HG03097 (cell line): ENCODE measurements around the gene ZBP1.

Experiments
- ATAC-seq: cut with Tn5 transposase; IDR thresholded peaks from one replicate; pipeline ENCODE4 v1.9.1; 2021; ENCODE audit not compliant: unreplicated experiment, low FRiP score

Gene ZBP1

DNA sequence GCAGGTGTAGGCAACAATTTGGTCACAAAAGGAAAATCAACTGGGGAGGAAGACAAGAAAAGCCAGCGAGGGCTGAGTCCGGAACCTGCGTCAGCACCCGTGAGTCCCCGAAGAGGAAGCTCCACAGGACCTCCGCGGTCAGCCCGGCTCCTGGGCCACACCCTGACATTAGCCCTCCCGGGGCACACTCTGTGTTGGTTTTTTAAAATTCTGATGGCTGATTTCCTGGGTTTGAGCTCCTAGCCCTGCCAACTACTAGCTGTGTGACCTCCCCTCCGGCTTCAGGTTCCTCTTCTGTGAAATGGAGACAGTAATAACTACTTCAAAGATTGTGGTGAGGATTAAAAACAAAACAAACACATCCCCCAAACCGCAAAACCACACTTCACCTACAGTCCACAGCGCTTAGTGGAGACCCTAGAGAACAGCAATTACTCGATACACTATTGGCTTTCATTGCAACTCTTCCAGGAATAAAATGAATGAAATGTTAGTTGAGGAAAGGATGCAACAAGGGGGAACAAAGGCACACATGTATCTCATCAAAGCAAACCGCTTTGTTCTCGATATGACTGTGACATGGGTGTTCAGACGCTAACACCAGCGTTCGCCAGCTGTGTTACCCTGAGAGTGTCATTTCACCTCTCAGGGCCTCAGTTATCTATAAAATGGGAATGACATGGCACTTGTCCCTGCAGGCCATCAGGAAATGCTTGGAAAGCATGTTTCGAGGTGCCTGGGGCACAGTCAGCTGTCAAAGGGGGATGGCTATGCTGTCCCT, 985 bp downstream of the ZBP1 start:
- ATAC-seq = peak; percentile 48

DNA sequence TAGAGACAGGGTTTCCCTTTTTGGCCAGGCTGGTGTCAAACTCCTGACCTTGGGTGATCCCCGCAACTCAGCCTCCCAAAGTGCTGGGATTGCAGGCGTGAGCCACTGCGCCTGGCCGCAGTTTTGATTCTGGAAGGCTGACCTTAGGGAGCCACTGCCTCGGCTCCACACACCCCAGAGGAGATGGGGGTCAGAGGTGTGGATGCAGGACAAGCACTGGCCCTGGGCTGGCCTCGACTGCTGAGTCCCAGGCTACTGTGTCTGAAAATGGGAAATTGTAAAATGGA, 1.5 kb downstream of the ZBP1 start:
- ATAC-seq = no peak

DNA sequence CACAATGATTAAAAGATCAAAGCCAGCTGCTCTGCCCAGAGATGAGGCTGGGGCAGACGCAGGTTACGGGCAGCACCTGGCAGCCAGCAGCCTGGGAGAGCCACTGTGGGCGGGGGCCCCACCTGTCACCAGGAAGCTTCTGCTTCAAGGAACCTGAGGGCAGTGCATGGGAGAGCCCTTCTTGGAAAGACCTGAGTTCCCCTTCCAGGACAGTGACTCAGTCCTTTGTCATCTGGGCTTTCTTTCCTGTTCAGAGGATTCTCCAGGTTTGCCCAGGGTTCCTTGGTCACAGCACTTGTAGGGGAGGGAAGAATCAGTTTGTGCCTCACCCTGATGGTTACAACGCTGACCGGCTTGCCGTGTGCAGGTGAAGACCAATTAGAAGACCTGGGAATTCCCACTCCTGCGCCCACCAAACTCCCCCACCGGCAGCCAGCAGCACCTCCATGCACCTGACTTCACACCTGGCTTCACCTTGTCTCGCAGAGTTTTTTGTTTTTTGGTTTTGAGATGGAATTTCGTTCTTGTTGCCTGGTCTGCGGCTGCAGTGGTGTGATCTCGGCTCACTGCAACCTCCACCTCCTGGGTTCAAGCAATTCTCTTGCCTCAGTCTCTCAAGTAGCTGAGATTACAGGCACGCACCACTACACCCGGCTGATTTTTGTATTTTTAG, 2.0 kb downstream of the ZBP1 start:
- no peak for ATAC-seq

DNA sequence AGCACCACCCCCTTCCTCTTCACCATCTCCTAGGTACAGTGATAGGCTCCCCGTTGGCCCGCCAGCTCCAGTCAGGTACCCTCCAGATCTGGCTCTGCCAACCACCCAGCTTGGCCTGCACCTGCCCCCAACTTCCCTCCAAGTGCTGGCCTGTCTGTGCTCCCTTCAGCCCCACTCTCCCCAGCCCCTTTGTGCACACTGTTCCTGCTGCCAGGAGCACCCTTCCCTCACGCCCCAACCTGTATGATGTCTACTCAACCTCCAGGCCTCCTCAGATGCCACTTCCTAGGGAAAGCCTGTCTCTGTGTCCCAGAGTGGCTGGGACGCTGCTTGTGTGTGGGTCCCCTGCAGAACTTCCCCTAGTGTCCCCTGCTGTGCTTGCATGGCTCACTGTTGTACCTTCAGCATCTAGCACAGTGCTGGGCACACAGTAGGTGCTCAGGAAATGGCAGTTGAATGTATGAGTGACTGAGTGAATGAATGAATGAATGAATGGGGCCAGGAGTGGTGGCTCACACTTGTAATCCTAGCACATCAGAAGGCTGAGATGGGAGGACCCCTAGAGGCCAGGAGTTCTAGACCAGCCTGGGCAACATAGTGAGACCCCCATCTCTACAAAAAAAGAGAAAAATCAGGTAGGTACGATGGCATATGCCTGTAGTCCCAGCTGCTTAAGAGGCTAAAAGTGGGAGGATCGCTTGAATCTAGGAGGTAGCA, 3.0 kb downstream of the ZBP1 start:
- ATAC-seq = no peak

DNA sequence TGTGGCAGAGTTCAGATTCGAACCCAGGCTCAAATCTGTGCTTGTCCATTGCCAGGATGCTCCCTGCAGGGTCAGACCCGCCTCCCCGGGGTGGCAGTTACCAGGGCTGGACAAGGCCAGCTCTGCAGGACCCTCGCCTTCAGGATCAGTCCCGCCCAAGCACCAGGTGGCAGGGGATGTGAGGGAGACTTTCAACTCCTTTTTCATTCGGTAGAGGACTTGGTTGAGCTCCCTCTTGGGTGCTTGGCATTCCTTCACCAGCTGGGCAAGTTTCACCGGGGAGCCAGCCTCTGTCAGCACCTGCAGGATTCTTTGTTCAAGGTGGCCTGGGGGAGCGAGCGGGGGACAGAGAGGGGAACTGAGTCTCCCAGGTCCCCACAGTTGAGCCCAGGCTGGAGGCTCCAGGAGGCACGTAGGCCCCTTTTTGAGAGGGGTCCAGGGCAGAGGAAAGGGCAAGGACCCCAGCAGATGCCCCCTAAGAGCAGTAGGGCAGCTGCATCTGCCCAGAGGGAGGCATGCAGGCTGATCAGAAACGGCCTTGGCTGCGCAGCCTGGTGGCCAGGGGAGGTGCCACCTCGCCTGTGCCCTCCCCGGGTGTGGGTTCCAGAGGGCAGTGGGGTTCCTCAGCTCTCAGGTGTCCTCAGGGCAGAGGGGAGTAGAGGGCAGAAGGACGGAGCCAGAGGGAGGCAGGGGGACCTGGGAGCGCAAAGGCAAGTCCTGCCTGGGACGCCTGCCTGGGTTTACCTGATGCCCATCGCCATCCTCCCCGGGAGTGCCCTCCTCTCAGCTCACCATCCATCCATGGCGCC, 3.9 kb downstream of the ZBP1 start:
- ATAC-seq = no peak

DNA sequence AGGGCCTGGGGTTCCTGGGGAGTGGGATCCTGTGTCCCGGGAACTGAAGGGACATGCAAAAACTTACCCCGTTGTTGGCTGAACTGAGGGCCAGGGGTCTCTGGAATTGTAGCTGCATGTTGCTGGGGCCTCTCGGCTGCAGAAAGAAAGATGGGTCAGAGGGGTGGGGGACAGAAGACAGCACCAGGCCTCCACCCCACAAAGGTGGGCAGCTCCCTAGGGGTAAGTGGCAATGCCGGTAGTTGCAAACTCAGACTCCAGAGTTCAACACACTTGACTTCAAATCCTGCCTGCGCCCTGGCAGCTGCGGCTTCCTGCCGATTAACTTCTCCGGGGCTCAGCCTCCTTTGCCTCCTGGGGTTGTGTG, 4.8 kb downstream of the ZBP1 start:
- no peak for ATAC-seq

DNA sequence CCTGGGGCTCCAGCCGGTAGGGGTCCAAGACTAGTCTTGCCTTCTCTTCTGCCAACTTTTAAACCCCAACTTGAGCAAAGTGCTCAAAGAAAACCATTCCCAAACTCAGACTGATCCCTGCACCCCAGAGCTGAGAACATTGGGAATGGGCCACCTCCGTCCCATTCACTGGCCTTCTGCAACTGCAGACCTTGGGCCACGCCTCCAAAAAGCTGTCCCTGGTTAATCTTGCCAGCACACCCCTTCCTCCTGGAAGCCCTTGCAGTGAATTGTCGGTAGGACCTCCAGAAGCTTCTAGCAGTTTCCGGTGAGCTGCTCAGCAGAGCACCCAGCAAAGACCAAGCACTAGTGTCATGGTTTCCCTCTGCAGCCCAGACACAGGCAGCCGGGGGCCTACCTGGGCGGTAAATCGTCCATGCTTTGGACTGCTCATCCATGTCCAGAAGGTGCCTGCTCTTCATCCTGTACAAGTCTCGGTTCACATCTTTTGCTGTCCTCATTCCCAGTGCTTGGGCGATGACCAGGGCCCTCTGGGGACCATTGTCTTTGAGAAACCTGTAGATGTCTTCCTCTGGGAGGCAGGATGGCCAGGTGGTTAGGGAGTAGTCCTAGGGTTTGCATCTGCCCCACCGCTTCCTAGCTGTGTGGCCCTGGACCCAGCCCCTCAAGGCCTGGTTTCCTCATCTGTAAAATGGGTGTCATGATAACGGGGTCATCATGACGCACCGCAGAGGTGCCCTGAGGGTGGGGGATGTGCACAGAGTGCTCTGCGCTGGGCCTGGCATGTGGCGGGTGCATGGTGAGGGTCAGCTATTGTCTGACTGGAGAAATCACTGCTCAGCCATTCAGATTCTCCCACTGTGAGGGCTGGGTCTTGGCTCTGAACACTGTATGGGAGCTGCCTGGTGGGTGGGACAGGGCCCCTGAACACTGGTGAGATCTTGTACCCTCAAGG, 5.5 kb downstream of the ZBP1 start:
- no peak for ATAC-seq

DNA sequence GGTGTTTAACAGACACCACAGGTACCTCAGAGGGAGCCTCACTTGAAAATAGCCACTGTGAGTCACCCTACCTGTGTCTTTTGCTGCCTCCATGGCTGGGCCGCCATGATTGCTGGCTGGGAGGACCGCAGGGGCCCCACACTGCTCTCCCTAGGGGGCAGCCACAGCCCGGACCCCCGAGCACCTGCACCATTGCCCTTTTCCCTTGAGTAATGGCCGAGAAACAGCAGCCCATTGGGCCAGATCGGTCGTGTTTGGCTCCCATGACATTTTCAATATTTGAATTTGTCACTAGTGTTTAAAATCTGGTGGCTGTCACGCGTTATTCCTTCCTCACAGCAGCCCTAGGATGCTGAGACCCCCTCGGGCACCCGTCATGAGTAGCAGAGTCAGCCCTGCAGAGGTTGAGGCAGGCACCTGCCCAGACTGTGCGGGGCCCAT, 6.7 kb downstream of the ZBP1 start:
- no peak for ATAC-seq

DNA sequence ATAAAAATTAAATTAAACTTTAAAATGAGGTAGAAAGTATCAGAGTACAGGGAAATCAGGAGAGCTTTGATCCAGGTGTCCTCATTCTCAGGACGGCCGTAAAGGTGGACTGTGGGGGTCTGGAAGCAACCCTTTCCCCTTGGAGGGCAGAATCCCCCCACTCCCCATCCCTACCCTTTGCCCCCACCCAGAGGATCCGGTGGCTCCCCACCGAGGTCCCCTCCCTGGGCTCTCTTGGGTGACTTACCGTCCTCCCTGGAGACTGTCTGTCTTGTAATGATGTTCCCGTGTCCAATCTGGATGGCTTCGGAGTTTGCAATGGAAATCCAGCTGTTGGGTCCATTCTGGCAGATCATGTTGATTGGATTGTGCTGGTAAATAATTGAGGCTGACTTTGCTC, 7.3 kb downstream of the ZBP1 start:
- ATAC-seq = no peak

DNA sequence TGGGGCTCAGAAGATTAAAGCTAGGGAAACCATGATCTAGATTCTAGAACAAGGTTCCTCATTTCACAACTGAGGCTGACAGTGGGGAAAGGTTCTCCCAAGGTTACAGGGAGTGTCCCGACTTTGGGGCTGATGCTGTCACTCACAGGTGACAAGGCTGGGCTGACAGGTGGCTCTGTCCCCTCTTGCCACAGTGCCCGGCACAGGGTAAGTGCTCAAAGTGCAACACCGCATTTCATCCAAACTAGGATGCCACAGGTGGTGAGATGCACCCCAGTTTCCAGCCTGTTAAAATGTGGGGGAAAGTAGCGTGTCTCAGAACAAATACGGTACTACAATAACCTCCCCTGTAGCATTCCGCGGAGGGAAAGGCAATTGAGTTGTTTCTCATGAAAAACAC, 7.8 kb downstream of the ZBP1 start:
- no peak for ATAC-seq

DNA sequence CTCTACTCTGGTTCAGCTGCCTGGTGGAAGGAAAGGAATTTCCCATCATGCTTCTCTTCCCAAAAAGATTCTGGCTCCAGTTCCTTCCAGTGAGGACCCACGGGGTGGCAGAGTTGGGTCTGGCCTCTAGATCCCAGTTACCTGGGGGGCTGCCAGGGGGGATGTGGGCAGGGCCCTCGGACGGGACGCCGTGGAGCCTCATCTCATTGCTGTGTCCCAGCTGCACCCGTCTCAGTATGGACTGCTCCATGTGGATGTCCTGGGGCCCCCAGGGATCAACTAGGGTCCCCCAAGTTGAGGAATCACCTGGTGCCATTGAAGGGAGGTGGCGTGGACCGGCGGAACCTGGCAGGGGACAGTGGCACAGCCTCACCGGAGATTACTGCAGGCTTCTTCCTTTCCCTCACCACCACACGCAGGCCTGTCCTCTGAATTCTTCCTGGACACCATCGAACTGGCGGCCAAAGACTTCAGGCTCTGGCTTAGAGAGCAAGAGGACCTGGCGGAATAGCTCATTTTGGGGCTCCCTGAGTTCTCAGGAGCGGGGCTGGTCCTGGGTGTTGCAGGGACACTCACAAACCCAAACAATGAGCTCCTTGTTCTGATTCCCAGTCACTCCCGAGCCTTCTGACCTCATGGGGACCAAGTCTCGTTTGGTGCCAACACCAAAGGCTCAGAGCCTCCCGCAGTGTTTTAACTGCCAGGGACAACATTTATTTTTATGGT, 8.5 kb downstream of the ZBP1 start:
- no peak for ATAC-seq

DNA sequence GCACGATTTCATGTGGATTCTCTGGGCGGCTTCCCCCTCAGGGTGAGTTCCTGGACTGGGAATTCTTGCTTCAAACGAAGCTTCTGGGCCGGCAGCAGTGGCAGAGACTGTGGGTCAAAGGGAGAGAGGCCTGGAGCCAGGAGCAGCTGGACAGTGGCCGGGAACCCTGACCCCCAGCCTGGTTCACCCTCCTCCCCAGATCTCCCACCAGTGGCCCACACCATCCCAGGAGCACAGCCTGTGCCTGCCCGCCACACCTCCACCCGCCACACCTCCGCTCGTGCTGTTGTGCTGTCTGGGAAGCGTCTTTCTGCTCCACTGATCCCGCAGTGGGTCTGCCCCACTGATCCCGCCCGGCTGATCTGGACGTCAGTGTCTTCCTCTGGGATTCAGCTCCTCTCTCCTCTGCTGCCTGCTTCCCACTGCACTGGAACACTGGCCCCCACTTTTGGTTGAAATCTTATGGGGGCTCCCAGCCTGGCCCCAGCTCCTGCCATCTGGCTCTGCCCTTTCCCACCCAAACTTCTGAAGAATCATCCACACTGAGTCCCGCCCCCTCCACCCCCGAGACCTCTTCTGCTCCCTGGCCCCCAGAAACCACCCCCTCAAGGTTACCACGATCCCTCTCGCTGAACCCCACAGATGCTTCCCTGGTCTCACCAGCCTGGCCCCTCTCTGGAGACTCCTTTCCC, 9.8 kb downstream of the ZBP1 start:
- ATAC-seq = no peak

DNA sequence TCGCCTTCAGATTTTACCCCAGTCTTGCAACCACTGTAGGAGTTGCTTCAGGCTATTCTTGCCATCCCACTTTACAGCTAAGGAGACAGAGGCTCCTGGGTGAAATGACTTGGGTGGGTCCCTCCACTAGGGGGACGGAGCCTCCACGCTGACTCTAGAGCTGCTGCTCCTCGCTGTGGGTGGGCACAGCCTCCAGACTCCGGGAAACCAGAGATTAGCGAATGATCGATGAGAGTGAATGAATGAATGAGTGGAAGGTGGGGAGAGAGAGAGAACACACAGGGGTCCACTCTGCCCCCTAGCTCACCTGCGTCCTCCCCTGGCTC, 10.4 kb downstream of the ZBP1 start:
- ATAC-seq = no peak

DNA sequence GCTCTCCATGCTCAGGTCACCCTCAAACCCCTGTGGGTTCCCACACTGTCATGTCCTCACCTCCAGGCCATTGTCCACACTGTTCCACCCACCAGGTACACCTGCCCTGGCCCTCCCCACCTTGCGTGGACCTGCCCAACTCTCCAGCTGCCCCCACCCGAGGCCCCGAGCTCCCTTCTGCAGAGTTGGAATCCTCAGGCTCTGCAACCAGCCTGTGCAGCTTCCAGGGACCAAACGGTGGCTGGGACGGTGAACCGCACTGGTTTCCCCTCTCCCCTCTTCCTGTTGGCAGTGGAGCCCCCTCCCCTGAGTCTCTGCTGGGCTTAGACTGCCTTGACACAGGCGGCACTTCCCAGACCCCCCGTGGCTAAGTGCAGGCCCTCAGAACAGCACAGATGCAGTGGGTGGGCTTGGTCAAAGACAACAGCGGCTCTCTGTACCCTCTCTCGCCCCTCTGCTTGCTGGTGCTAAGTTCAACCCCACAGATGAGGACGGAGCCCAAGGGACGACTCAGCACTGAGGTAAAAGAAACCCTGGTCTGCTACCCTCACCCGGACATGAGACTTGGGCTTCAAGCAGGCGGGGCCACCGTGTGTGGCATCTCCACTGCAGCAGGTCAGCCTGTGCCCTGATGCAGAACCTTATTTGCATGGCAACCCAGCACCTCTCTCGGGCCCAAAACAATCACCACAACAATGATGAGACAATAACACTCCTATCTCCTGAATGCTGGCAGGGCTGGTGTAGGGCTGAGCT, 11.0 kb downstream of the ZBP1 start:
- ATAC-seq = no peak

DNA sequence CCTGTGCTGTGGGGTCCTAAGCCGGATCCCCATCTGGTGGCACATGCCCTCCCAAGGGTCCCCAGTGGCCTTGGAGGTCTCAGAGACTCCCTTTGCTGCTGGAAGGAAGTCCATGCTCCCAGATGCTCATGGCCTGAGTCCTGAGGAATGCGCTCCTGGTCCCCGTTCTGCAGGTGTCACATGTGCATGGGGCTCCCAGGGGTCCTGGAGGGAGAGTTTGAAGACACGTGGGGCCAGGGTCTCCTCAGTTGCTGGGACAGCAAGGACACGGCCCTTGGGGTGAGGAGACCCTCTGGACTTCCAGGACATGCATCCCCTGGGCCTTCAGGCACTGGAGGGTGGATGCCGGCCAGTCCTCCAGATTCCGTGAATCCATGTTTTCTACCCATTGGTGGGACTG, 11.7 kb downstream of the ZBP1 start:
- no peak for ATAC-seq

DNA sequence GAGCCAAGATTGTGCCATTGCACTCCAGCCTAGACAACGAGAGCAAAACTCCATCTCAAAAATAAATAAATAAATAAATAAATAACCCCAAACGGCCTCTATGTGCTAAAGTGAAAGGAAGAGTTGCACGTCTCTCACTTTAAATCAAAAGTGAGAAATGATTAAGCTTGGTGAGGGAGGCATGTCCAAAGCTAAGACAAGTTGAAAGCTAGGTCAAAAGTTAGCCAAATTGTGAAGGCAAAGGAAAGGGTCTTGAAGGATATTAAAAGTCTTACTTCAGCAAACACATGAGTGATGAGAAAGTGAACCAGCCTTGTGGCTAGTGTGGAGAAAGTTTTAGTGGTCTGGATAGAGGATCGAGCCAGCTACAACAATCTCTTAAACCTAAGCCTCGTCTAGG, 14.3 kb downstream of the ZBP1 start:
- no peak for ATAC-seq

DNA sequence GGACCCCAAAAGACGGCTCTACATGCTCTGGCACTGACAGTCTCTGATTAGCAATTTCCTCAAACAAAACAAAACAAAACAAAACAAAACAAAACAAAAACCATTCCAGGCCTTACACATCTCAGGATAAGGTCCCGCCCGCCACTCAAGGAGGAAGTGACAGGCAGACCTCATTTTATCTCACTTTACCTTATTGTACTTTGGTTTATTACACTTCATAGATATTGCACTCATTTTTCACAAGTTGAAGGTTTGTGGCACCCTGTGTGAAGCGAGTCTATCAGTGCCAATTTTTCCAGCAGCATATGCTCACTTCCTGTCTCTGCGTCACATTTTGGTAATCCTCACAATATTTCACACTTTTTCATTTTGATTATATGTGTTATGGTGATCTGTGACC, 15.2 kb downstream of the ZBP1 start:
- no peak for ATAC-seq

DNA sequence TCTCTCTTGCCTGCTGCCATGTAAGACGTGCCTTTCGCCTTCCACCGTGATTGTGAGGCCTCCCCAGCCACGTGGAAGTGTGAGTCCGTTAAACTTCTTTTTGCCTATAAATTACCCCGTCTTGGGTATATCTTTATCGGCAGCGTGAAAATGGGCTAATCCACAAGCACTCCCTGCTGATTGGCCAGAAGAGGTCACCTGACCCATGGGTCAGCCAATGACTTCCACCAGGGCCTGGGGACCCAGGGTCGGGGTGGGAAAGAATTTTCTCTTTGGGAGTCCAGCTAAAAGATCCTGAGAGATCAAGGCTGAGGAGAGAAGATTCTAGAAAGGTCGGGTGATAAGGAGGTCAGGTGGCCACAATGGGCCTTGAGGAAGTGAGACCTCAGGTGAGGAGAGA, 17.1 kb downstream of the ZBP1 start:
- ATAC-seq = no peak
